Mesangial cell (primary cell): ENCODE data around the gene TRIM8. TPM values are rescaled to one million over a fixed set of nuclear protein-coding genes. Genes with fewer than 3 reads are reported as not detected.

Experiments used
- total RNA-seq: library from RNA; depleted of rRNA; stranded (reverse); fragments of >200 nt; gene quantifications from 2 replicates; pipeline ENCODE4 v1.2.3, GENCODE V29; 2015

Gene TRIM8
- total RNA-seq, result 125 and 217 TPM in 2 replicates

GRCh38 chr10:102644066-102644645, at the start of gene TRIM8:
Gene TRIM8, plus strand, starts transcription at chr10:102644479. Its CDS starts 139 bp downstream, at chr10:102644618.

Other genes starting within 250 kb of the TRIM8 start
- 31.7 and 37.0 TPM in 2 replicates for gene NFKB2, start 248.8 kb upstream of the TRIM8 start, total RNA-seq
- 1.6 and 9.3 TPM in 2 replicates for gene PSD, start 225.7 kb upstream of the TRIM8 start, total RNA-seq
- gene FBXL15, start 223.6 kb upstream of the TRIM8 start, total RNA-seq, result 20.0 and 26.7 TPM in 2 replicates
- gene CUEDC2, start 211.9 kb upstream of the TRIM8 start, total RNA-seq, result 60.9 and 80.9 TPM in 2 replicates
- 0.13 and 0.33 TPM in 2 replicates for gene C10orf95, start 192.9 kb upstream of the TRIM8 start, total RNA-seq
- 147 and 179 TPM in 2 replicates for gene ACTR1A, start 141.8 kb upstream of the TRIM8 start, total RNA-seq
- 6.5 and 11.0 TPM in 2 replicates for gene SUFU, start 140.5 kb upstream of the TRIM8 start, total RNA-seq
- 6.2 and 6.8 TPM in 2 replicates for gene ARL3, start 69.9 kb downstream of the TRIM8 start, total RNA-seq
- gene SFXN2, start 70.2 kb downstream of the TRIM8 start, total RNA-seq, result 7.2 and 12.9 TPM in 2 replicates
- gene WBP1L, start 99.5 kb downstream of the TRIM8 start, total RNA-seq, result 42.9 and 94.7 TPM in 2 replicates
- 0.13 TPM in 1 of 2 replicates, not detected in the other for gene CYP17A1, start 192.9 kb downstream of the TRIM8 start, total RNA-seq
- gene BORCS7, start 209.8 kb downstream of the TRIM8 start, total RNA-seq, result 14.0 and 31.2 TPM in 2 replicates
- gene AS3MT, start 225.0 kb downstream of the TRIM8 start, total RNA-seq, result 4.7 and 6.0 TPM in 2 replicates